H9 (cell line): Measurements from ENCODE around the gene NFE2L2. TPM values are rescaled to one million over a fixed set of nuclear protein-coding genes. Genes with fewer than 3 reads are reported as not detected.

ENCODE experiments used
- DNase-seq: peaks from one replicate; pipeline ENCODE4 v3.0.0-alpha.2; 2017
- H2AFZ ChIP-seq: one replicate; pipeline ENCODE4 v1.6.1; 2013; ENCODE audit warnings: mild to moderate bottlenecking, low read length, control low read depth, moderate library complexity
- H2AK5ac ChIP-seq: 2 replicates; pipeline ENCODE4 v1.6.1; 2013; ENCODE audit warnings: low read length, control low read depth, mixed read lengths; ENCODE audit not compliant: insufficient read length
- H2BK120ac ChIP-seq: one replicate; pipeline ENCODE4 v1.6.1; 2013; ENCODE audit warnings: low read depth, mild to moderate bottlenecking, low read length, control low read depth, inconsistent platforms; ENCODE audit not compliant: poor library complexity, severe bottlenecking
- H2BK12ac ChIP-seq: 2 replicates; pipeline ENCODE4 v1.6.1; 2013; ENCODE audit warnings: low read length, control low read depth, mixed read lengths, low read depth; ENCODE audit not compliant: insufficient read length
- H2BK15ac ChIP-seq: 2 replicates; pipeline ENCODE4 v1.6.1; 2013; ENCODE audit warnings: low read depth, low read length, control low read depth
- H2BK20ac ChIP-seq: one replicate; pipeline ENCODE4 v1.6.1; 2013; ENCODE audit warnings: low read depth, mild to moderate bottlenecking, low read length, control low read depth, inconsistent platforms; ENCODE audit not compliant: poor library complexity, severe bottlenecking
- H2BK5ac ChIP-seq: 2 replicates; pipeline ENCODE4 v1.6.1; 2013; ENCODE audit warnings: low read length, control low read depth, mixed read lengths; ENCODE audit not compliant: insufficient read length
- H3K14ac ChIP-seq: 2 replicates; pipeline ENCODE4 v1.6.1; 2013; ENCODE audit warnings: low read length, control low read depth; ENCODE audit not compliant: insufficient read depth
- H3K18ac ChIP-seq: 2 replicates; pipeline ENCODE4 v1.6.1; 2013; ENCODE audit warnings: low read depth, mild to moderate bottlenecking, mixed read lengths, low read length, control low read depth; ENCODE audit not compliant: insufficient read length
- H3K23ac ChIP-seq: 2 replicates; pipeline ENCODE4 v1.6.1; 2013; ENCODE audit warnings: low read length, control low read depth, mixed read lengths, low read depth; ENCODE audit not compliant: insufficient read length
- H3K23me2 ChIP-seq: 2 replicates; pipeline ENCODE4 v1.6.1; 2013; ENCODE audit warnings: low read depth, mild to moderate bottlenecking, mixed read lengths, low read length, control low read depth; ENCODE audit not compliant: insufficient read length, poor library complexity, severe bottlenecking
- H3K27ac ChIP-seq: 2 replicates; pipeline ENCODE4 v1.5.1; 2013; ENCODE audit warnings: low read length, control low read depth, mixed read lengths, low read depth; ENCODE audit not compliant: insufficient read length
- H3K27me3 ChIP-seq: 2 replicates; pipeline ENCODE4 v1.6.1; 2013; ENCODE audit warnings: low read length, control low read depth, inconsistent platforms; ENCODE audit not compliant: insufficient read depth
- H3K4ac ChIP-seq: 2 replicates; pipeline ENCODE4 v1.6.1; 2013; ENCODE audit warnings: low read depth, mild to moderate bottlenecking, control low read depth, inconsistent platforms, low read length, moderate library complexity
- H3K4me1 ChIP-seq: 2 replicates; pipeline ENCODE4 v1.6.1; 2013; ENCODE audit warnings: low read length, control low read depth, inconsistent platforms; ENCODE audit not compliant: insufficient read depth
- H3K4me2 ChIP-seq: 2 replicates; pipeline ENCODE4 v1.6.1; 2013; ENCODE audit warnings: low read length, control low read depth, mixed read lengths; ENCODE audit not compliant: insufficient read length, insufficient read depth
- H3K56ac ChIP-seq: 2 replicates; pipeline ENCODE4 v1.6.1; 2013; ENCODE audit warnings: low read depth, mild to moderate bottlenecking, mixed read lengths, low read length, control low read depth; ENCODE audit not compliant: insufficient read length
- H3K79me1 ChIP-seq: 2 replicates; pipeline ENCODE4 v1.6.1; 2013; ENCODE audit warnings: low read depth, mild to moderate bottlenecking, moderate library complexity, low read length, control low read depth, inconsistent platforms; ENCODE audit not compliant: insufficient read depth, poor library complexity, severe bottlenecking
- H3K79me2 ChIP-seq: 2 replicates; pipeline ENCODE4 v1.6.1; 2013; ENCODE audit warnings: low read length, control low read depth, inconsistent platforms; ENCODE audit not compliant: insufficient read depth
- H3K9ac ChIP-seq: 2 replicates; pipeline ENCODE4 v1.6.1; 2013; ENCODE audit warnings: low read length, control low read depth, mixed read lengths; ENCODE audit not compliant: insufficient read length; ENCODE audit errors: extremely low read depth
- H3K9me3 ChIP-seq: one replicate; pipeline ENCODE4 v1.6.1; 2013; ENCODE audit warnings: low read depth, low read length, inconsistent platforms; ENCODE audit not compliant: control insufficient read depth
- H3T11ph ChIP-seq: one replicate; pipeline ENCODE4 v1.6.1; 2013; ENCODE audit warnings: mild to moderate bottlenecking, low read length, control low read depth, inconsistent platforms
- H4K20me1 ChIP-seq: one replicate; pipeline ENCODE4 v1.6.1; 2013; ENCODE audit not compliant: control insufficient read depth, insufficient read length, insufficient read depth
- H4K5ac ChIP-seq: 2 replicates; pipeline ENCODE4 v1.6.1; 2013; ENCODE audit warnings: low read depth, mild to moderate bottlenecking, mixed read lengths, low read length, control low read depth; ENCODE audit not compliant: insufficient read length
- H4K8ac ChIP-seq: replicated peaks from 2 replicates; pipeline ENCODE4 v1.6.1; 2013; ENCODE audit warnings: low read length, control low read depth, mixed read lengths, low read depth; ENCODE audit not compliant: insufficient read length
- H4K91ac ChIP-seq: 2 replicates; pipeline ENCODE4 v1.6.1; 2013; ENCODE audit warnings: low read depth, mild to moderate bottlenecking, moderate library complexity, mixed read lengths, low read length, control low read depth; ENCODE audit not compliant: insufficient read length
- H3K27ac Mint-ChIP-seq, 3 experiments: 2 replicates in 2 of 3; 3 replicates in 1 of 3; pipeline ENCODE4 v1.8.0; 2020 to 2021; ENCODE audit warnings: mixed read lengths in 3 of 3, mild to moderate bottlenecking in 1 of 3, moderate library complexity in 1 of 3
- H3K27me3 Mint-ChIP-seq: 2 replicates; pipeline ENCODE4 v1.8.0; 2021; ENCODE audit warnings: low read depth, mild to moderate bottlenecking, moderate library complexity, mixed read lengths
- H3K36me3 Mint-ChIP-seq, 3 experiments: 2 replicates in 2 of 3; 3 replicates in 1 of 3; pipeline ENCODE4 v1.8.0; 2020 to 2021; ENCODE audit warnings: low read depth in 3 of 3, mixed read lengths in 3 of 3; ENCODE audit not compliant: insufficient read depth in 1 of 3
- H3K4me1 Mint-ChIP-seq, 2 experiments: 2 replicates each; pipeline ENCODE4 v1.8.0; 2020; ENCODE audit warnings: mixed read lengths in 2 of 2
- H3K4me3 Mint-ChIP-seq, 2 experiments: 2 replicates in 1 of 2; 3 replicates in 1 of 2; pipeline ENCODE4 v1.8.0; 2020 to 2021; ENCODE audit warnings: mild to moderate bottlenecking in 2 of 2, mixed read lengths in 2 of 2, moderate library complexity in 1 of 2
- H3K9me3 Mint-ChIP-seq, 2 experiments: 2 replicates in 1 of 2; 3 replicates in 1 of 2; pipeline ENCODE4 v1.8.0; 2020; ENCODE audit warnings: mild to moderate bottlenecking in 2 of 2, mixed read lengths in 2 of 2, moderate library complexity in 1 of 2
- WGBS: extraction: QIAGEN DNeasy Blood & Tissue Kit; methylation state at CpG from one replicate; pipeline ENCODE4 v1.1.7; 2013; ENCODE audit warnings: missing lambda C conversion rate, low lambda C conversion rate, mixed read lengths; ENCODE audit not compliant: insufficient read length; ENCODE audit errors: extremely low coverage; 5-methylcytosine and 5-hydroxymethylcytosine counted together
- total RNA-seq: library from RNA; stranded (reverse); gene quantifications from 2 replicates; pipeline ENCODE4 v1.2.1, GENCODE V29; 2021
- TF ChIP-seq, protein P1 (sequence below): fragments of 200-600 bp; sonication (generic); conservative IDR thresholded peaks from 3 replicates; pipeline ENCODE4 v1.8.0; 2021; ENCODE audit warnings: antibody characterized with exemption, mild to moderate bottlenecking

The NFE2L2 gene
- total RNA-seq, 1 experiment from 2014 or later = 42.5 TPM

- Histone ChIP-seq H3K9me3 (no peaks in the 10 kb centered on the region), H4K5ac (no peak overlapping the region), H2AFZ (no peak overlapping the region), H3K79me1 (peaks cover 7% of the 10 kb centered on the region), H3K56ac (no peak overlapping the region), H3K79me2 (peaks cover 28% of the 10 kb centered on the region; the same call in 1 of the 2 replicates), H3K9ac (no peak overlapping the region), H3K27ac (no peak overlapping the region), H2BK15ac (no peak overlapping the region), H2BK120ac (no peak overlapping the region), H3K27me3 (no peaks in the 10 kb centered on the region), H3K23ac (no peak overlapping the region), H3T11ph (no peak overlapping the region), H3K23me2 (no peaks in the 10 kb centered on the region), H2BK5ac (no peak overlapping the region), H3K18ac (no peak overlapping the region), H2BK20ac (no peak overlapping the region), H4K91ac (no peak overlapping the region), H3K4ac (no peak overlapping the region), H4K8ac (no peak overlapping the region), H3K4me2 (no peak overlapping the region), H2AK5ac (no peak overlapping the region), H3K4me1 (peaks cover 7% of the 10 kb centered on the region; the same call in 1 of the 2 replicates), H4K20me1 (no peaks in the 10 kb centered on the region), H2BK12ac (no peak overlapping the region), H3K14ac (no peak overlapping the region)
- Mint-ChIP-seq H3K27ac (peak overlapping the region in 1 of 3 experiments; percentile 65; a peak in 1 of 7 replicates), H3K9me3 (no peaks in the 10 kb centered on the region), H3K4me3 (no peak overlapping the region), H3K4me1 (peaks cover 32 to 33% of the 10 kb centered on the region in 2 experiments), H3K27me3 (no peaks in the 10 kb centered on the region), H3K36me3 (peaks cover 0 to 3% (median 0%) of the 10 kb centered on the region in 3 experiments; a peak in 3 of 7 replicates)
- no peak for DNase-seq
- whole genome bisulfite sequencing = no CpG with 5 or more reads among the region's 6 CpGs
- TF ChIP-seq, protein P1, sequence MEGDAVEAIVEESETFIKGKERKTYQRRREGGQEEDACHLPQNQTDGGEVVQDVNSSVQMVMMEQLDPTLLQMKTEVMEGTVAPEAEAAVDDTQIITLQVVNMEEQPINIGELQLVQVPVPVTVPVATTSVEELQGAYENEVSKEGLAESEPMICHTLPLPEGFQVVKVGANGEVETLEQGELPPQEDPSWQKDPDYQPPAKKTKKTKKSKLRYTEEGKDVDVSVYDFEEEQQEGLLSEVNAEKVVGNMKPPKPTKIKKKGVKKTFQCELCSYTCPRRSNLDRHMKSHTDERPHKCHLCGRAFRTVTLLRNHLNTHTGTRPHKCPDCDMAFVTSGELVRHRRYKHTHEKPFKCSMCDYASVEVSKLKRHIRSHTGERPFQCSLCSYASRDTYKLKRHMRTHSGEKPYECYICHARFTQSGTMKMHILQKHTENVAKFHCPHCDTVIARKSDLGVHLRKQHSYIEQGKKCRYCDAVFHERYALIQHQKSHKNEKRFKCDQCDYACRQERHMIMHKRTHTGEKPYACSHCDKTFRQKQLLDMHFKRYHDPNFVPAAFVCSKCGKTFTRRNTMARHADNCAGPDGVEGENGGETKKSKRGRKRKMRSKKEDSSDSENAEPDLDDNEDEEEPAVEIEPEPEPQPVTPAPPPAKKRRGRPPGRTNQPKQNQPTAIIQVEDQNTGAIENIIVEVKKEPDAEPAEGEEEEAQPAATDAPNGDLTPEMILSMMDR = no peak
These were observed 25.5 kb downstream of the NFE2L2 start for GRCh38 chr2:177239053-177239452.
